NB4 (cell line): ENCODE data around the gene FAM9A.
A peak's percentile ranks its signal among the peaks of the same experiment; 100 is the strongest.
"Not testable (repeated sequence)": the region's sequence is repeated elsewhere in the genome, so short reads cannot be mapped to it uniquely, and the experiment has no call there.

Source experiments
- DNase-seq: peaks from one replicate; pipeline ENCODE4 v3.0.0; 2010; ENCODE audit warnings: low read depth
- H3K4me3 ChIP-seq: one replicate; pipeline ENCODE4 v1.5.1; 2011; ENCODE audit warnings: mild to moderate bottlenecking, low read depth, low read length, moderate library complexity
- MYC ChIP-seq: IDR thresholded peaks from 2 replicates; pipeline ENCODE4 v1.6.1; 2011; ENCODE audit warnings: low read depth, low read length
- POLR2A ChIP-seq: IDR thresholded peaks from 2 replicates; pipeline ENCODE4 v1.6.1; 2011; ENCODE audit warnings: mild to moderate bottlenecking; ENCODE audit not compliant: insufficient read length; ENCODE audit errors: extremely low read depth
- TF ChIP-seq, protein P1 (sequence below): IDR thresholded peaks from 2 replicates; pipeline ENCODE4 v1.6.1; 2011; ENCODE audit warnings: low read depth, low read length
- TF ChIP-seq, protein P2 (sequence below): IDR thresholded peaks from one replicate; pipeline ENCODE4 v1.5.1; 2012; ENCODE audit warnings: low read depth, low read length

Gene FAM9A

DNA sequence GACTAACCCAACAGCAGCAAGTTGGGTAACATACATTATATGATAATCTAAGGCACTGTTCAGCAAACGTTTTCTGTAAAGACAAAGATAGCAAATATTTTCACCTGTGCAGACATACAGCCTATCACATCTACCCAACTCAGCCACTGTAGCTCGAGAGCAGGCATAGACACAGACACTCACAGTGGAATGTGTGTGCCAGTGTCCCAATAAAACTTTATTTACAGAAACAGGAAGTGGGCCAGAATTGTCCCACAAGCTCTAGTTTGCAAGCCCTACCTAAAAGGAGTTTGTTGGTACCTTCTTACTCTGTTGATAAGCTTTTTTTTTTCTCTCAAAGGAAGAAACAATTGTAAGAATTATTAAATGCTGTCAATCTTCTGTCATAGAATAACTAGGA, 11.9 kb upstream of the FAM9A start:
- TF ChIP-seq, protein P1, sequence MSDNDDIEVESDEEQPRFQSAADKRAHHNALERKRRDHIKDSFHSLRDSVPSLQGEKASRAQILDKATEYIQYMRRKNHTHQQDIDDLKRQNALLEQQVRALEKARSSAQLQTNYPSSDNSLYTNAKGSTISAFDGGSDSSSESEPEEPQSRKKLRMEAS = no peak
- TF ChIP-seq POLR2A (no peak), MYC (no peak)
- TF ChIP-seq, protein P2, sequence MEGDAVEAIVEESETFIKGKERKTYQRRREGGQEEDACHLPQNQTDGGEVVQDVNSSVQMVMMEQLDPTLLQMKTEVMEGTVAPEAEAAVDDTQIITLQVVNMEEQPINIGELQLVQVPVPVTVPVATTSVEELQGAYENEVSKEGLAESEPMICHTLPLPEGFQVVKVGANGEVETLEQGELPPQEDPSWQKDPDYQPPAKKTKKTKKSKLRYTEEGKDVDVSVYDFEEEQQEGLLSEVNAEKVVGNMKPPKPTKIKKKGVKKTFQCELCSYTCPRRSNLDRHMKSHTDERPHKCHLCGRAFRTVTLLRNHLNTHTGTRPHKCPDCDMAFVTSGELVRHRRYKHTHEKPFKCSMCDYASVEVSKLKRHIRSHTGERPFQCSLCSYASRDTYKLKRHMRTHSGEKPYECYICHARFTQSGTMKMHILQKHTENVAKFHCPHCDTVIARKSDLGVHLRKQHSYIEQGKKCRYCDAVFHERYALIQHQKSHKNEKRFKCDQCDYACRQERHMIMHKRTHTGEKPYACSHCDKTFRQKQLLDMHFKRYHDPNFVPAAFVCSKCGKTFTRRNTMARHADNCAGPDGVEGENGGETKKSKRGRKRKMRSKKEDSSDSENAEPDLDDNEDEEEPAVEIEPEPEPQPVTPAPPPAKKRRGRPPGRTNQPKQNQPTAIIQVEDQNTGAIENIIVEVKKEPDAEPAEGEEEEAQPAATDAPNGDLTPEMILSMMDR = no peak
- peak; percentile 14 for DNase-seq
- H3K4me3 ChIP-seq = no peak overlapping the region

DNA sequence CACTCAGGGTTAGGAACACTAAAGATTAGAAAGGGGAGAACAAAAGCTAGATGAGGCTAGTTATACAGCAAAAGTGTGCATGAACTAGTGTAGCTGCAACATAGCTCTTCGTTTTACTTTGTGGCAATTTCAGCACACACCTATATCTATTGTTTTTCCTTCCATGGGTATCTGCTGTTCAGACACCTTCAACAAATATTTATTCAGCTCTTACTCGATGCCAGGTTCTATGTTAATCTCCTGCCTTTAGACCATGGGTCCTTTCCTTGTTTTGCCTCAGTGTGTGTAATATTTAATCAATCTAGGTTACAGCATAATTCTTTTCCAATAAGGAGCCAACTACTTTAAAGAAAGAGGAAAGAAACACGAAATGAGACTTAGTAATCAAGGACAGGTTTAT, 10.4 kb upstream of the FAM9A start:
- TF ChIP-seq MYC (no peak), POLR2A (no peak)
- TF ChIP-seq, protein P2 = no peak
- TF ChIP-seq, protein P1 = no peak
- no peak for DNase-seq

DNA sequence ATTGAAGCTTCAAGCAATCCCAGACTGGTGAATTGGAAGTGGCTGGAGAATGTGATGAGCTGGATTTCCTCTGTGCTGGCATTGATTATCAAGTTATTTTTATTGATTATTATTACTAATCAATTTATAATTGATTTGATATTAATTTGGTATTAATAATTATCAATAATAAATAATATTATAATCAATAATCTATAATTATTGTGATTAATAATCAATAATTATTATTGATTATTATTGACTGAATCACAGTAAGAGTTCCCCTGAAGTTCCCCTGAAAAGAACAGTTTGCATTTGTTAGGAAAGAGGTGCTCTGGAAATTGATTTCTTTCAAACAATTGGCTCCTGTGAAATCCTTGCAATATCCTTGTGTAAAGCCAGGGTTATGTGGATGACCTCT, 7.5 kb upstream of the FAM9A start:
- no peak for DNase-seq
- no peak for TF ChIP-seq MYC
- TF ChIP-seq, protein P2 = no peak
- no peak for TF ChIP-seq POLR2A
- TF ChIP-seq, protein P1 = no peak

More for the DNA sequence above, 10.4 kb upstream of the FAM9A start:
- no peak overlapping the region for H3K4me3 ChIP-seq

DNA sequence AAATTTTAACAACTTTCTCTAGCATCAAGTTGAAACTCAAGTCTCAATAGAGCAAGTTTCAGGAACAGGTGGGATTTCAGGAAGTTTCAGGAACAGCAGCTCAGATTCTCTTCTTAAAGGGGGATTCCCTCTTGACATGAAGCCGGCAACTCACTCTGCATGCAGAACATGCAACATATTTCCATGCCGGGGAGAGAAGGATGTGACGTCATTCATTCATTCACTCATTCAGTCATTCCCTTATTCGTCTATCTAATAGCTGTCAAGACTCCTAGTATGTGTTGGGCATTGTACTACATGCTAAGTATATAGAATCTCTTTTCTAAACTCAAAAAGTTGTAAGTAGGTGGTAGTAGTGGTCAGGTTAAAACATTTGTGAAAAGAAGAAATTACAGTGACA, 4.8 kb upstream of the FAM9A start:
- TF ChIP-seq MYC = no peak
- no peak for TF ChIP-seq POLR2A
- DNase-seq = no peak

More for the DNA sequence above, 7.5 kb upstream of the FAM9A start:
- no peak overlapping the region for H3K4me3 ChIP-seq

DNA sequence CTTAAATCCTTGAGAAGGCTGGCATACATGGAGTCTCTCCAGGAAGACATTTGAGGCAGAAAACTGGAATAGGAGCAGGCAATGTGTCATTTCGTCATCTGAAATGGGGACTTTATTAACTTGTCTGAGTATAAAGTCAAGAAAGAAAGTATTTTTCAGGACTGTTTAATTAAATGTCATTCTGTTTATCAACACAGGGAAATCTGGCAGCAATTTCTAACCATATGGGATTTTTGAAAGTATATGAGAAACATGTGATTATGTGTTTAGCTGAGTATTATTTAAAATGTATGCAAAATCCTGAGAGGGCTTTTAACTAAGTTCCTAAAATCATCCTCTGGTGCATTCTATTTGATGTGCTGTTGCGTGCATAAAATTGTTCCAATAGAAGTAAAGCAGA, 3.9 kb upstream of the FAM9A start:
- H3K4me3 ChIP-seq = no peak overlapping the region
- TF ChIP-seq, protein P1 = no peak
- TF ChIP-seq, protein P2 = no peak
- no peak for TF ChIP-seq POLR2A
- no peak for TF ChIP-seq MYC
- no peak for DNase-seq

More for the DNA sequence above, 4.8 kb upstream of the FAM9A start:
- H3K4me3 ChIP-seq = no peak overlapping the region

DNA sequence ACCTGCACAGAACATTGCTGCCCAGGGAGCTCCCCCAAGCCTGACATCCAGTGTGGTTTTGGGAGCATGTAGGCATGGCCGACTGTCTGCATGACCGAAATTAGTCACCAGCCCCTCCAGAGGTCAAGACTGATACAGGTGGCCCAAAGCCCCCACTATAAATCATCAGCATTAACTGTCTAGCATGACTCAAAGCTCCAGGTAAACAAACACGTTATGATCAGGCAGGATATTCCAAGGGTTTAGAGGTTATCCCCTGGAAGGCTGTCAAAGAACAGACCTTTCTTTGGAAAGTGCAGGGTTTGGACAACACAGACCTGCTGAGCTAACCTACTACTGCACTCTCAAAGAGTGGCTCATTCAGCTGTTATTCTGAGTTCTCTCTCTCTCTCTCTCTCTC, 2.1 kb upstream of the FAM9A start:
- no peak for DNase-seq
- H3K4me3 ChIP-seq = no peak overlapping the region
- TF ChIP-seq, protein P1 = no peak
- TF ChIP-seq, protein P2 = no peak
- no peak for TF ChIP-seq POLR2A
- no peak for TF ChIP-seq MYC

DNA sequence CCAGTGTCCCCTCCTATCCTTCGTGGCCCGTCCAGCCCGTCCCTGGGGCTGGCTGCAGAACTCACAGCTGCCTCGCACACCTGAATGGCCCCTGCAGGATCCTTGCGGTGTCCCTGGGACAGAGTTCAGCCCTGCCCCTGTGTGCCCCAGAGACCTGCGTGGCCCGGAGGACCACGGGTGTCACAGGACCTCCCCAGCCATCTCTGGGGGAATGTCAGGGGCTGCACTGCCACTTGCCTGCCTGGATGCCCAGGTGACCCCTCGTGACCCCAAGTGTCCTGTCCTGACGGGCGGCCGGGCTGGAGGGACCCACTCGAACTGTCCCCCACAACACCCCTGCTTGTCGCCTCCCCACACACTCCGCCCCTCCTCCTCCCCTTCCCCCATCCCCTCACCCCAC, 832 bp downstream of the FAM9A start:
- not testable (repeated sequence) for H3K4me3 ChIP-seq, DNase-seq

DNA sequence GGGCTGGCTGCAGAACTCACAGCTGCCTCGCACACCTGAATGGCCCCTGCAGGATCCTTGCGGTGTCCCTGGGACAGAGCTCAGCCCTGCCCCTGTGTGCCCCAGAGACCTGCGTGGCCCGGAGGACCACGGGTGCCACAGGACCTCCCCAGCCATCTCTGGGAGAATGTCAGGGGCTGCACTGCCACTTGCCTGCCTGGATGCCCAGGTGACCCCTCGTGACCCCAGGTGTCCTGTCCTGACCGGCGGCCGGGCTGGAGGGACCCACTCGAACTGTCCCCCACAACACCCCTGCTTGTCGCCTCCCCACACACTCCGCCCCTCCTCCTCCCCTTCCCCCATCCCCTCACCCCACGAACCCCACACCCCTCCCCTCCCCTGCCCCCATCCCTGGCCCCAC, 1.9 kb downstream of the FAM9A start:
- not testable (repeated sequence) for DNase-seq, H3K4me3 ChIP-seq

DNA sequence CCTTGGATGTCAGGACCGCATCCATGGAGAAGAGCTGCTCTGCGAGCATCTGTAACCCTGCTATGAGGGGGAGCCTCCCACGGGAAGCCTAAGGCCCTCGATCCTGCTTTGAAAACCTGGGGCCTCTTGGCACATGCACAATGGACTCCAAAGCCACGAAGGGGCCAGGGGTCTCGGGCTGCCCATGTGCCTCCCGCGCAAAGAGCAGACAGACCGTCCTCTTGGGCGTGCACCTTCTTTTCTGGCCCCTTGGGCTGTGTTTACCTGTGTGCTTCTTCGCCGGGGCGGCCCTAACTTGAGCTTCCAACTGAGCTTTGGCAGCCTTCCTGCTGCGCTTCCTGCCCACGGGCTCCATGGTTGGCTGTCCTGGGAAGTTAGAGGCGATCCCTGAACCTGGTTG, 2.5 kb downstream of the FAM9A start:
- not testable (repeated sequence) for DNase-seq, H3K4me3 ChIP-seq

DNA sequence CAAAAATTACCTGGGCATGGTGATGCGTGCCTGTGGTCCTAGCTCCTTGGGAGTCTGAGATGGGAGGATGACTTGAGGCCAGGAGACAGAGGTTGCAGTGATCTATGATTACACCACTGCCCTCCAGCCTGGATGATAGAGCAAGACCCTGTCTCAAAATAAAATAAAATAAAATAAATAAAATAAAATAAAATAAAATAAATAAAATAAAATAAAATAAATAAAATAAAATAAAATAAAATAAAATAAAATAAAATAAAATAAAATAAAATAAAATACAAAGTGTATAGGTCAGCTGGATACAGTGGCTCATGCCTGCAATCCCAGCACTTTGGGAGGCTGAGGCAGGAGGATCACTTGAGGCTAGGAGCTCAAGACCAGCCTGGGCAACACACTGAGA, 14.1 kb downstream of the FAM9A start:
- H3K4me3 ChIP-seq, DNase-seq: not testable (repeated sequence)
